ENCODE results near the gene MKNK1. TPM values are rescaled to one million over a fixed set of nuclear protein-coding genes. Genes with fewer than 3 reads are reported as not detected.

The MKNK1 gene
- total RNA-seq = 10 to 100 TPM; 19.9 to 28.5 TPM
- 22.8 TPM for polyA plus RNA-seq (2013, experiment 1 of 2)
- polyA plus RNA-seq (2013, experiment 2 of 2) = 22.0 TPM
- long read RNA-seq, experiment 1, partial matches to known transcripts = 3 of 12 reads
- long read RNA-seq, experiment 1, other reads (novel, unspliced or antisense) = 8 of 12 reads
- long read RNA-seq, experiment 2, transcript MKNK1-231 (13 exons, 2,686 nt) = minor isoform, 5 of 36 reads
- long read RNA-seq, experiment 2, transcript MKNK1-230 (12 exons, 2,600 nt) = major isoform, 7 of 36 reads
- long read RNA-seq, experiment 2, partial matches to known transcripts = 3 of 36 reads
- long read RNA-seq, experiment 2, other reads (novel, unspliced or antisense) = 20 of 36 reads
- long read RNA-seq, experiment 3, transcript MKNK1-231 (13 exons, 2,686 nt) = major isoform, 15 of 72 reads
- long read RNA-seq, experiment 3, transcript MKNK1-230 (12 exons, 2,600 nt) = minor isoform, 8 of 72 reads
- long read RNA-seq, experiment 3, partial matches to known transcripts = 5 of 72 reads
- long read RNA-seq, experiment 3, other reads (novel, unspliced or antisense) = 43 of 72 reads
- long read RNA-seq, experiment 4, partial matches to known transcripts = 0 of 10 reads
- long read RNA-seq, experiment 4, other reads (novel, unspliced or antisense) = 7 of 10 reads

DNA sequence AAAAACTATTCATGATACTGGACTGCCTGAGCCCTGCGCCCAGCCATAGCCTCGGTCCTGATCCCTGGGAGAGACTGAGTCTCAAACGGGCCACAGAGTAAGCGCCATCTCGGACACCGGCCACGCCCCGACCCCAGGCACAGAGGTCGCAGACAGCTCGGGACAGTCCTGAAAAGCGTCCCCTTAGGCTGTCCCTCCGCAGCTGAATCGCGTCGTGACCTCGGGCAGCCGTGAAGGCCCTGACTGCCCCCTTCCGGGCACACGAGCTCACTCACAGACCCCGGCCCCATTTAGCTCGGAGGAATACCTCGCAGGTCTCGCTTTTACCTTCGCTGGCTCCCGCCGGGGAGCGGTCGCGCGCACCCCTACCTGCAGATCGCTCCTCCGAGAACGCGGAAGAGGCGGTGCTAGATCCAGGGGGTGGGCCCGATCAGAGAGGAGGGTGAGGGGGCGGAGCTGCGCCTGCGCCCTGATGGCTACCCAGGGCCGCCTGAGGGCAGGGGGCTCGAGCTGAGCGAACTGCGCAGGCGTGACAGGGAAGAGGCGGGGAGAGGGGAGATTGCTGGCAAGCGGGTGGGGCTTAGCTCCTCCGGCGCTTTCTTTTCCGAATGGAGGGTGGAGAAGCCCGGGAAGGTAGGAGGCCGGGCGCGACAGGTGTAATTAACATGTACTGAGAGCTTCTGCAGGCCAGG, at the start of gene MKNK1:
TSS of gene MKNK1 (minus strand) at position 411 of the 692 bp plus-strand sequence. CDS start 20,941 bp downstream, outside the sequence.
- peak within 1 kb of the TSS; percentile 83 for H3K4me3 ChIP-seq (ENCODE audit: low read length)

DNA sequence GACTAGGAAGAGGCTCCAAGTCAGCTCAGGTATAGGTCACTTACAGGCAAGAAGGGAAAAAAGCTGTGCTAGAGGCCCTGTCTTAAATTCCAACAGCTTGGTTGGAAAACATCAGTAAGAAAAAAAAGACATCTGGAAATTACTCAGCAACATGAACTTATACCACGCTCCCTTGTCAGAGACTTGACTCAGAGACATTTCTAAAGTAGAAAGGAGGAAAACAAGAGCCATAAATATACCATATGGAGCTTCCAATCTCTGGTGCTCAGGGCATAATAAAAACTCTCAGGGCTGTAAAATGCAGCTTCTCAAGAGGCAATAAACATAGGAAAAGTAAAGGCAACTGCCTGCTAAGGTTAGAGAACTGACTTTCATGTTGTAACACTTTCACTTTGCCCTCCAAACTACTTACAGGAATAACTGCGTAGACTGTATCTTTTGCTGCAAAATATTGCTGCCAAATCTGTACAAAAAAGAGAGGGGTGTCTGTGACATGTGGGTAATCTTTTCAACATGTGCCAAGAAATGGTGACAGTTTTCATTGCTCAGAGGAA, 49.4 kb upstream of the MKNK1 start:
- H3K9me3 ChIP-seq (ENCODE audit: control insufficient read depth, low read length) = peaks cover 30% of the 10 kb centered on the region
- peaks cover 29% of the 10 kb centered on the region for H3K9me3 Mint-ChIP-seq
- no peak overlapping the region for H3K4me3 Mint-ChIP-seq
- peaks cover 77% of the 10 kb centered on the region for H3K36me3 ChIP-seq (ENCODE audit: control insufficient read depth, insufficient read depth, low read length)
- H3K36me3 Mint-ChIP-seq (ENCODE audit: low read depth) = peaks cover 68% of the 10 kb centered on the region
- DNase-seq = no peak
- H3K4me1 Mint-ChIP-seq = peaks cover 14% of the 10 kb centered on the region
- no peak overlapping the region for H3K4me3 ChIP-seq (ENCODE audit: low read length)
- no peaks in the 10 kb centered on the region for H3K27me3 Mint-ChIP-seq (ENCODE audit: insufficient read depth)
- 98 to 100% methylated on average over 1 to 2 of the region's 2 CpGs for WGBS, 2 experiments (ENCODE audit: insufficient coverage in 1 of 2, insufficient read length in 1 of 2)
- no peaks in the 10 kb centered on the region for H3K4me1 ChIP-seq (ENCODE audit: control insufficient read depth, insufficient read depth, low read length)
- no peak overlapping the region for H3K9ac ChIP-seq (ENCODE audit: extremely low read depth, low read length, poor library complexity, severe bottlenecking)
- no peaks in the 10 kb centered on the region for H3K27me3 ChIP-seq (ENCODE audit: control insufficient read depth, insufficient read depth, low read length, poor library complexity, severe bottlenecking)
- no peak overlapping the region for H3K27ac ChIP-seq (ENCODE audit: low read depth, low read length)
- no peak overlapping the region for H3K27ac Mint-ChIP-seq
- TF ChIP-seq, protein P1, sequence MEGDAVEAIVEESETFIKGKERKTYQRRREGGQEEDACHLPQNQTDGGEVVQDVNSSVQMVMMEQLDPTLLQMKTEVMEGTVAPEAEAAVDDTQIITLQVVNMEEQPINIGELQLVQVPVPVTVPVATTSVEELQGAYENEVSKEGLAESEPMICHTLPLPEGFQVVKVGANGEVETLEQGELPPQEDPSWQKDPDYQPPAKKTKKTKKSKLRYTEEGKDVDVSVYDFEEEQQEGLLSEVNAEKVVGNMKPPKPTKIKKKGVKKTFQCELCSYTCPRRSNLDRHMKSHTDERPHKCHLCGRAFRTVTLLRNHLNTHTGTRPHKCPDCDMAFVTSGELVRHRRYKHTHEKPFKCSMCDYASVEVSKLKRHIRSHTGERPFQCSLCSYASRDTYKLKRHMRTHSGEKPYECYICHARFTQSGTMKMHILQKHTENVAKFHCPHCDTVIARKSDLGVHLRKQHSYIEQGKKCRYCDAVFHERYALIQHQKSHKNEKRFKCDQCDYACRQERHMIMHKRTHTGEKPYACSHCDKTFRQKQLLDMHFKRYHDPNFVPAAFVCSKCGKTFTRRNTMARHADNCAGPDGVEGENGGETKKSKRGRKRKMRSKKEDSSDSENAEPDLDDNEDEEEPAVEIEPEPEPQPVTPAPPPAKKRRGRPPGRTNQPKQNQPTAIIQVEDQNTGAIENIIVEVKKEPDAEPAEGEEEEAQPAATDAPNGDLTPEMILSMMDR (conservative IDR thresholded peaks at IDR 0.05) = no peak

More for the DNA sequence above, at the start of gene MKNK1:
- Mint-ChIP-seq H3K27me3 (ENCODE audit: insufficient read depth) (no peaks in the 10 kb centered on the region), H3K4me1 (peaks cover 10% of the 10 kb centered on the region), H3K27ac (peak within 1 kb of the TSS; percentile 88), H3K9me3 (no peaks in the 10 kb centered on the region), H3K36me3 (ENCODE audit: low read depth) (peaks cover under 1% of the 10 kb centered on the region), H3K4me3 (peak within 1 kb of the TSS; percentile 82)
- 0 to 1% methylated on average over 23 to 53 of the region's 53 CpGs for WGBS, 2 experiments (ENCODE audit: insufficient coverage in 1 of 2, insufficient read length in 1 of 2)
- no peaks in the 10 kb centered on the region for H3K4me1 ChIP-seq (ENCODE audit: control insufficient read depth, insufficient read depth, low read length)
- no peaks in the 10 kb centered on the region for H3K9me3 ChIP-seq (ENCODE audit: control insufficient read depth, low read length)
- DNase-seq = peak; percentile 99
- peak within 1 kb of the TSS; percentile 15 for H3K9ac ChIP-seq (ENCODE audit: extremely low read depth, low read length, poor library complexity, severe bottlenecking)
- H3K36me3 ChIP-seq (ENCODE audit: control insufficient read depth, insufficient read depth, low read length) = no peaks in the 10 kb centered on the region
- H3K27me3 ChIP-seq (ENCODE audit: control insufficient read depth, insufficient read depth, low read length, poor library complexity, severe bottlenecking) = no peaks in the 10 kb centered on the region
- TF ChIP-seq, protein P1 (conservative IDR thresholded peaks at IDR 0.05) = peak; percentile 78
- H3K27ac ChIP-seq (ENCODE audit: low read depth, low read length) = no peak within 1 kb of the TSS
